SH-SY5Y (cell line): ENCODE measurements around the gene HLA-DQA2.

Source experiments
- GATA2 ChIP-seq: IDR thresholded peaks from 2 replicates; pipeline ENCODE4 v1.6.1; 2011; ENCODE audit warnings: mild to moderate bottlenecking, low read depth, low read length
- GATA3 ChIP-seq: IDR thresholded peaks from 2 replicates; pipeline ENCODE4 v1.6.1; 2011; ENCODE audit warnings: low read depth, mild to moderate bottlenecking, low read length, moderate library complexity

- no peak for TF ChIP-seq GATA3
- no peak for TF ChIP-seq GATA2
These were observed 31.6 kb upstream of the HLA-DQA2 start for GRCh38 chr6:32709625-32710024.
